Measurements from ENCODE around the gene FIG4. TPM values are rescaled to one million over a fixed set of nuclear protein-coding genes. Genes with fewer than 3 reads are reported as not detected.
"Not testable (repeated sequence)": the region's sequence is repeated elsewhere in the genome, so short reads cannot be mapped to it uniquely, and the experiment has no call there.

FIG4 gene
- total and polyA plus RNA-seq, 3 donors from 2014 or later, result 16.8 to 25.7 (median 19.7) TPM

DNA sequence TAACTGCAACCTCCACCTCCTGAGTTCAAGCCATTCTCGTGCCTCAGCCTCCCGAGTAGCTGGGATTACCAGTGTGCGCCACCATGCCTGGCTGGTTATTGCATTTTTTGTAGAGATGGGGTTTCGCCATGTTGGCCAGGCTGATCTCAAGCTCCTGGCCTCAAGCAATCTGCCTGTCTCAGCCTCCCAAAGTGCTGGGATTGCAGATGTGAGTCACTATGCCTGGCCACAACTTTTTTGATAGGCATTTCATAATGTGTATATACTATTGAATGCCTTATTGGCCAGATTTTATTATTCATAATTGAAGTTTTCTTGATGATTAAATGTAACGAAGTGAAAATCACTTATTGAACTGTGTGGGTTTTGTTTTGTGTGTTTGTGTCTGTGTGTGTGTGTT, 27.9 kb downstream of the FIG4 start:
- DNase-seq, result no peak
- intact Hi-C loops (cut with DNase I; ENCODE audit: low total_unique reads), result no loop called here
- H3K36me3 ChIP-seq (ENCODE audit: low read depth, missing control alignments), result no peaks in the 10 kb centered on the region

DNA sequence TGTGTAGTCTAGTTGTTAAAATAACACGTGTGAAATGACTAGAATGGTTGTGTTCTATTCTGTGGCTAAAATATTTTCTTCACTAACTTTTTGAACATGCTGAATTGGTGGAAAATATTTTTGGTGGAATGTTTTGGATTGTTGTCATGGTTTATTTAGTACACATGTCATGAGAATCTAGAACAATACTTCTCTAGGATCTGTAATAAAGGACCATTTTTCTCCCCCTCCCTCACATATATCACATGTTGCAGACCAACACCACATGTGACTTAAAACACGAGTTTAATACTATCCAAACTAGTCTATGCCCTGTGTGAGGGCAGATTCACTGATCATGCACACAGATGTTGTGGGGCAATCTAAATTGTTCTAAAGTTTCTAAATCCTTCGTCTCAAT, 29.2 kb downstream of the FIG4 start:
- Histone ChIP-seq H3K27ac (no peak overlapping the region), H3K27me3 (no peaks in the 10 kb centered on the region), H3K9me3 (no peaks in the 10 kb centered on the region), H3K36me3 (ENCODE audit: low read depth, missing control alignments) (no peaks in the 10 kb centered on the region), H3K4me1 (no peaks in the 10 kb centered on the region), H3K4me3 (no peak overlapping the region)
- DNase-seq, result no peak
- no peak for TF ChIP-seq POLR2A (IDR thresholded peaks at IDR 0.05)
- TF ChIP-seq, protein P1, sequence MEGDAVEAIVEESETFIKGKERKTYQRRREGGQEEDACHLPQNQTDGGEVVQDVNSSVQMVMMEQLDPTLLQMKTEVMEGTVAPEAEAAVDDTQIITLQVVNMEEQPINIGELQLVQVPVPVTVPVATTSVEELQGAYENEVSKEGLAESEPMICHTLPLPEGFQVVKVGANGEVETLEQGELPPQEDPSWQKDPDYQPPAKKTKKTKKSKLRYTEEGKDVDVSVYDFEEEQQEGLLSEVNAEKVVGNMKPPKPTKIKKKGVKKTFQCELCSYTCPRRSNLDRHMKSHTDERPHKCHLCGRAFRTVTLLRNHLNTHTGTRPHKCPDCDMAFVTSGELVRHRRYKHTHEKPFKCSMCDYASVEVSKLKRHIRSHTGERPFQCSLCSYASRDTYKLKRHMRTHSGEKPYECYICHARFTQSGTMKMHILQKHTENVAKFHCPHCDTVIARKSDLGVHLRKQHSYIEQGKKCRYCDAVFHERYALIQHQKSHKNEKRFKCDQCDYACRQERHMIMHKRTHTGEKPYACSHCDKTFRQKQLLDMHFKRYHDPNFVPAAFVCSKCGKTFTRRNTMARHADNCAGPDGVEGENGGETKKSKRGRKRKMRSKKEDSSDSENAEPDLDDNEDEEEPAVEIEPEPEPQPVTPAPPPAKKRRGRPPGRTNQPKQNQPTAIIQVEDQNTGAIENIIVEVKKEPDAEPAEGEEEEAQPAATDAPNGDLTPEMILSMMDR (IDR thresholded peaks at IDR 0.05), result no peak
- WGBS, 2 donors, result 71 to 74% methylated on average over 3 of the region's 3 CpGs
- intact Hi-C loops (cut with DNase I; ENCODE audit: low total_unique reads), result no loop called here

More for the DNA sequence above, 27.9 kb downstream of the FIG4 start:
- Histone ChIP-seq H3K27ac (no peak overlapping the region), H3K4me1 (no peaks in the 10 kb centered on the region), H3K9me3 (no peaks in the 10 kb centered on the region), H3K27me3 (no peaks in the 10 kb centered on the region), H3K4me3 (no peak overlapping the region)
- TF ChIP-seq, protein P1 (IDR thresholded peaks at IDR 0.05), result no peak
- no peak for TF ChIP-seq POLR2A (IDR thresholded peaks at IDR 0.05)
- 96% methylated on average over 5 of the region's 5 CpGs for whole genome bisulfite sequencing, 2 donors

DNA sequence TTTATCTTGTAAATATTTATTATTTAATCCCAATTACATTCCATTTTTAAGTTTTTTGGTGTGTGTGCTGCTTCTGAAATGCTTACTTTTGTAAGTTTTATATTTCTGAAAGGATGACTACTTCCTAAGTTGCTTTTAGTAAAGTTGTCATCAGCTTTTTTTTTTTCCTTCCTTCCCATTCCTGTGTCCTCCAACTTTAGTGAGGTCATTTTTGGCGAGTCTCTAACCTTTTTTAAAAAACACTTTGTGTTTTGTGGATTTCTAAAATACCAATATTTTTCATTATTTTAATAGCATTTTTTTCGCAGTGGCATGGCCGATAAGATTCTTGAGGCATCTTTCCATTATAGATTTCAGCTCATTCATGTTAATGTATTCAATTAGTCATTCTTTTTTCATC, 30.9 kb downstream of the FIG4 start:
- Histone ChIP-seq H3K4me3 (no peak overlapping the region), H3K36me3 (ENCODE audit: low read depth, missing control alignments) (no peaks in the 10 kb centered on the region), H3K4me1 (no peaks in the 10 kb centered on the region), H3K27ac (no peak overlapping the region), H3K9me3 (no peaks in the 10 kb centered on the region), H3K27me3 (no peaks in the 10 kb centered on the region)
- WGBS, 2 donors, result 80 to 84% methylated on average over 3 of the region's 3 CpGs
- DNase-seq, result no peak
- TF ChIP-seq, protein P1 (IDR thresholded peaks at IDR 0.05), result no peak
- no peak for TF ChIP-seq POLR2A (IDR thresholded peaks at IDR 0.05)
- intact Hi-C loops (cut with DNase I; ENCODE audit: low total_unique reads), result no loop called here

DNA sequence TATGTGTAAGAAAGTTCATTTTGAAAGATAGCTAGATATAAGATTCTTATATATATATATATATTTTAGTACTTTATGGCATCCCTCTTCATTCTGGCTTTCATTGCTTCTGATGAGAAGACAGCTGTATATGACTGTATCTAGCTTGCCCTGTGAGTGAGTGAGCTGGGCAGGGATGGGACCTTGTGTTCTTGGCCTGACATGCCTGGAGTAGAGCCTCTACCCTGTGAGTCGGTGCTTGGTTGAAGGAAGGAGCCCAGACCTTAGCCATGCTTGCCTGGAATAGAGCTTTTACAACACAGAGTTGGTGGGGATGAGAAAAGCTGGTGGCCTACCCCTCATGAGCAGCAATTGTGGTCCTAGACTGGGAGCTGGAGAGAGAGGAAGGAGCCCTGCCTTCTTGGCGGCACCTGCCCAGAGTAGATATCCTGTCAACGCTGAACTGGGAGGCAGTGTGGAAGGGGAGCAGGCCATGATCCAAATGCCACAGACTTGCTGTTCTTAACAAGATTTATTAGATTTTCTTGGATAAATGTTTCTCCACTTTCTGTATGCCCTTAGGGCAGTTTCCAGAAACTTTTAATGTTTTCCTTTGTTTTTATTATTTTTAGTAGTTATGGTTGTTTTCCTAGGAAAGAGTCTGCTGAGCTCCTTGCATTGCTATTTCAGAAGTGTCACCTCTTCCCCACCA, 31.6 kb downstream of the FIG4 start:
- Histone ChIP-seq H3K9me3 (no peaks in the 10 kb centered on the region), H3K27me3 (no peaks in the 10 kb centered on the region), H3K4me1 (no peaks in the 10 kb centered on the region), H3K36me3 (ENCODE audit: low read depth, missing control alignments) (no peaks in the 10 kb centered on the region), H3K4me3 (no peak overlapping the region), H3K27ac (no peak overlapping the region)
- 82 to 86% methylated on average over 3 of the region's 3 CpGs for WGBS, 2 donors
- intact Hi-C loops (cut with DNase I; ENCODE audit: low total_unique reads), result no loop called here
- TF ChIP-seq POLR2A (IDR thresholded peaks at IDR 0.05), result no peak
- TF ChIP-seq, protein P1 (IDR thresholded peaks at IDR 0.05), result no peak
- DNase-seq, result no peak

DNA sequence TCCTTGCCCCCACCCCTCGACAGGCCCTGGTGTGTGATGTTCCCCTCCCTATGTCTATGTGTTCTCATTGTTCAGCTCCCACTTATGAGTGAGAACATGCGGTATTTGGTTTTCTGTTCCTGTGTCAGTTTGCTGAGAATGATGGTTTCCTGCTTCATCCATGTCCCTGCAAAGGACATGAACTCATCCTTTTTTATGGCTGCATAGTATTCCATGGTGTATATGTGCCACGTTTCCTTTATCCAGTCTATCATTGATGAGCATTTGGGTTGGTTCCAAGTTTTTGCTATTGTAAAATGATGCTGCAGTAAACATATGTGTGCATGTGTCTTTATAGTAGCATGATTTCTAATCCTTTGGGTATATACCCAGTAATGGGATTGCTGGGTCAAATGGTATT, 34.2 kb downstream of the FIG4 start:
- intact Hi-C loops (cut with DNase I; ENCODE audit: low total_unique reads); H3K27ac ChIP-seq; H3K4me3 ChIP-seq; DNase-seq; H3K9me3 ChIP-seq; H3K27me3 ChIP-seq; H3K4me1 ChIP-seq; H3K36me3 ChIP-seq (ENCODE audit: low read depth, missing control alignments): not testable (repeated sequence)
- WGBS, 2 donors, result 90 to 92% methylated on average over 3 of the region's 3 CpGs
